A673 (cell line): ENCODE results near the gene BACE2. TPM values are rescaled to one million over a fixed set of nuclear protein-coding genes. Genes with fewer than 3 reads are reported as not detected.
"Not testable (repeated sequence)": the region's sequence is repeated elsewhere in the genome, so short reads cannot be mapped to it uniquely, and the experiment has no call there.

Experiments used
- BruUV-seq: library from RNA; stranded (reverse); fragments of 400-500 nt; replicated peaks from 2 replicates; lab custom pipeline; 2021; lab: Mats Ljungman, UMichigan
- CTCF ChIA-PET: fragments of 300-600 bp; sonication (Branson Sonifier 250); formaldehyde crosslinking; loops from one replicate; lab custom pipeline; 2022; ENCODE audit warnings: antibody characterized with exemption; lab: Charles Lee
- POLR2A ChIA-PET: fragments of 300-600 bp; sonication (Branson Sonifier 250); formaldehyde crosslinking; loops from one replicate; lab custom pipeline; 2022; ENCODE audit warnings: antibody characterized with exemption; ENCODE audit not compliant: low non-redundant PET; lab: Charles Lee
- DNase-seq: peaks from one replicate; pipeline ENCODE4 v3.0.0-alpha.2; 2015; ENCODE audit warnings: low spot score
- H3K27ac ChIP-seq: fragments of 200-600 bp; sonication (generic); 2 replicates; pipeline ENCODE4 v1.5.1; 2016; ENCODE audit warnings: mixed run types, low read depth, mild to moderate bottlenecking, mixed read lengths, antibody characterized with exemption, low read length; ENCODE audit not compliant: poor library complexity, severe bottlenecking
- H3K27me3 ChIP-seq: fragments of 200-600 bp; sonication (generic); replicated peaks from 2 replicates; pipeline ENCODE4 v1.6.1; 2017; ENCODE audit warnings: mixed run types, low read depth, mild to moderate bottlenecking, mixed read lengths, antibody characterized with exemption, low read length; ENCODE audit not compliant: insufficient read depth, poor library complexity
- H3K36me3 ChIP-seq: fragments of 200-600 bp; sonication (generic); 2 replicates; pipeline ENCODE4 v1.6.1; 2016; ENCODE audit warnings: mixed run types, mild to moderate bottlenecking, mixed read lengths, antibody characterized with exemption, low read length; ENCODE audit not compliant: insufficient read depth, poor library complexity, severe bottlenecking
- H3K4me1 ChIP-seq: fragments of 200-600 bp; sonication (generic); 2 replicates; pipeline ENCODE4 v1.6.1; 2017; ENCODE audit warnings: mixed run types, mild to moderate bottlenecking, mixed read lengths, antibody characterized with exemption, low read length; ENCODE audit not compliant: insufficient read depth, poor library complexity, severe bottlenecking
- H3K4me3 ChIP-seq: fragments of 200-600 bp; sonication (generic); 2 replicates; pipeline ENCODE4 v1.5.1; 2016; ENCODE audit warnings: low read depth, mixed run types, mild to moderate bottlenecking, mixed read lengths, low read length; ENCODE audit not compliant: poor library complexity, severe bottlenecking
- H3K9me3 ChIP-seq: fragments of 200-600 bp; sonication (generic); 2 replicates; pipeline ENCODE4 v1.6.1; 2016; ENCODE audit warnings: mixed run types, low read depth, mild to moderate bottlenecking, mixed read lengths, antibody characterized with exemption, low read length; ENCODE audit not compliant: poor library complexity, severe bottlenecking
- CTCF ChIP-seq: fragments of 300-800, 200-600 bp; sonication (generic); conservative IDR thresholded peaks from 2 replicates; pipeline ENCODE4 v1.5.1; 2017; ENCODE audit warnings: low read depth, mild to moderate bottlenecking, antibody characterized with exemption, low read length, moderate library complexity, mixed read lengths
- EZH2 ChIP-seq: fragments of 200-600 bp; sonication (generic); IDR thresholded peaks from 2 replicates; pipeline ENCODE4 v1.6.1; 2017; ENCODE audit warnings: borderline replicate concordance, low read depth, mild to moderate bottlenecking, mixed read lengths, antibody characterized with exemption, low read length; ENCODE audit not compliant: poor library complexity, severe bottlenecking
- intact Hi-C: fragments of 100-400 bp; cut with micrococcal nuclease; formaldehyde crosslinking; loops from one replicate; pipeline ENCODE4 v1.10.0; 2022; ENCODE audit not compliant: unreplicated experiment
- total RNA-seq: library from RNA; stranded (reverse); gene quantifications from 2 replicates; pipeline ENCODE4 v1.2.3, GENCODE V29; 2021

The BACE2 gene
- total RNA-seq, 1 experiment from 2014 or later, result 6.9 TPM

- no peak for DNase-seq
- no peak for TF ChIP-seq EZH2
- no peak for TF ChIP-seq CTCF
- no peak overlapping the region for H3K27ac ChIP-seq
- no peaks in the 10 kb centered on the region for H3K4me1 ChIP-seq
- intact Hi-C loops, result no loop called here
- BruUV-seq, result no TSS peak
- H3K4me3 ChIP-seq, result no peak overlapping the region
- ChIA-PET POLR2A (no interaction called here), CTCF (no interaction called here)
- no peaks in the 10 kb centered on the region for H3K36me3 ChIP-seq
- H3K9me3 ChIP-seq, result no peaks in the 10 kb centered on the region
- H3K27me3 ChIP-seq, result no peaks in the 10 kb centered on the region
Observed at GRCh38 chr21:41235201-41235600, 67.2 kb downstream of the BACE2 start.

- DNase-seq, result no peak
- H3K9me3 ChIP-seq, result no peaks in the 10 kb centered on the region
- no peak overlapping the region for H3K4me3 ChIP-seq
- H3K27me3 ChIP-seq, result no peaks in the 10 kb centered on the region
- H3K27ac ChIP-seq, result no peak overlapping the region
- no TSS peak for BruUV-seq
- CTCF ChIA-PET, result no interaction called here
- POLR2A ChIA-PET, result no interaction called here
- TF ChIP-seq EZH2 (no peak), CTCF (no peak)
- H3K36me3 ChIP-seq, result no peaks in the 10 kb centered on the region
- intact Hi-C loops, result no loop called here
- no peaks in the 10 kb centered on the region for H3K4me1 ChIP-seq
Observed at GRCh38 chr21:41236352-41236973, 68.5 kb downstream of the BACE2 start.

- POLR2A ChIA-PET, H3K9me3 ChIP-seq, H3K4me1 ChIP-seq, CTCF ChIA-PET, H3K27me3 ChIP-seq, H3K27ac ChIP-seq, DNase-seq, H3K4me3 ChIP-seq, BruUV-seq, H3K36me3 ChIP-seq, intact Hi-C loops: not testable (repeated sequence)
Observed at GRCh38 chr21:41238081-41238796, 70.3 kb downstream of the BACE2 start.
